Large intestine (tissue), 3 donors: ENCODE data around the gene CNPY4. TPM values are rescaled to one million over a fixed set of nuclear protein-coding genes. Genes with fewer than 3 reads are reported as not detected.

Experiments used
- DNase-seq, 2 donors: peaks; one replicate each; pipeline versions ENCODE4 v3.0.0 to v3.0.0-alpha.2; 2013
- H3K27ac ChIP-seq: one replicate; pipeline ENCODE4 v1.5.1; 2013; ENCODE audit warnings: low read length
- H3K27me3 ChIP-seq: 2 replicates; pipeline ENCODE4 v1.6.1; 2013; ENCODE audit warnings: low read length; ENCODE audit not compliant: control insufficient read depth, insufficient read depth
- H3K36me3 ChIP-seq: 2 replicates; pipeline ENCODE4 v1.6.1; 2013; ENCODE audit warnings: low read length; ENCODE audit not compliant: control insufficient read depth, insufficient read depth
- H3K4me1 ChIP-seq: one replicate; pipeline ENCODE4 v1.6.1; 2013; ENCODE audit warnings: low read length; ENCODE audit not compliant: control insufficient read depth, insufficient read depth
- H3K4me3 ChIP-seq: one replicate; pipeline ENCODE4 v1.5.1; 2013; ENCODE audit warnings: low read length
- H3K9me3 ChIP-seq: one replicate; pipeline ENCODE4 v1.6.1; 2013; ENCODE audit warnings: mild to moderate bottlenecking, low read depth, low read length, moderate library complexity; ENCODE audit not compliant: control insufficient read depth
- WGBS: methylation state at CpG from one replicate; pipeline ENCODE4 v1.1.5; 2013; ENCODE audit warnings: low lambda C conversion rate; ENCODE audit not compliant: insufficient coverage; 5-methylcytosine and 5-hydroxymethylcytosine counted together
- polyA plus RNA-seq: library from polyadenylated mRNA; unstranded; fragments of 120-200 nt; gene quantifications from one replicate; pipeline ENCODE4 v1.2.1, GENCODE V29; 2013

CNPY4 gene
- polyA plus RNA-seq, 1 donor, result 20.1 TPM

DNA sequence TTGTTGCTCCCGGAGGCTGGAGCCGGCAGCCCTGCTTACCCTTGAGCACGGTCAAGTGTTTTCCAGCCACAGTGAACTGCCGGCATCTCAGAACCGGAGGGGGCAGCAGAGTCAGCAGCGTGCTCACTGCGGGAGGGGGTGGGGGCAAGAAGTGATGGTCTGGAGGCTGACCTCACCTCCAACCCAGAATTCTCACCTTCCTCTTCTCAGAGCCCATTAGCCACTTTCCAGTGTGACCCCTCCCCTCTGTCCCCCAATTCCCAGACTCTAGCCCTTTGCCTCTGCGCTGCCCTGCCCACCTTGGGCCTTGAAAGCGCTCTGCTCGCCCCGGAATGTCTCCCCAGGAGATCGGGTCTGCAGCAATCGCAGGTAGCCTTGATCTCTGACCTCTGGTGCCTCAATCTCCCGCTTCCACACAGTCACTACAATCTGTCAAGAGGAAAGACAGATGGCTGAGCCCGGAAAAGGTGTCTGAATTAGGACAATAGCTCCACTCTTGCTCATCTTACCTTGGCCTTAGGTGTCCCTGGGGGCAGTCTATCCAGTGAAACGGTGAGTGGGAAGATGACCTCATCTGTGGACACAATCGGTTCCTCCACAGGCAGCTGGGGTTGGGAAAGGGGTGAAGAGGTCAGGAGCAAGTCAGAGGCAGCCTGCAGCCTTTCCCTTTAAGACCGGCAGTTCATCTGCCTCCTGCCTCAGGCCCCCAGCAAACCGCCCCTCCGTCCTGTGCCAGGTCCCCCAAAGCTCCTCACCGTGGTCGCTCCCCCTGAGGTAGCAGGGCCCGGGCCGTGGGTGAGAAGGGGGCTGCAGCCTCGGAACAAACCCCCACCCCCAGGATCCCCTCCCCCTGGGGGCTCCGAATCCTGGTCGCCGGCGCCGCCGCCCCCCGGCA lies 38.1 kb downstream of the CNPY4 start:
- 0% methylated on average over 1 of the region's 32 CpGs for WGBS
- H3K27me3 ChIP-seq, result no peaks in the 10 kb centered on the region
- peaks cover 38% of the 10 kb centered on the region for H3K36me3 ChIP-seq
- DNase-seq, result peak; percentile 43 to 45
- peaks cover 47% of the 10 kb centered on the region for H3K4me1 ChIP-seq
- H3K4me3 ChIP-seq, result peak overlapping the region; percentile 79
- H3K9me3 ChIP-seq, result no peaks in the 10 kb centered on the region
- no peak overlapping the region for H3K27ac ChIP-seq

DNA sequence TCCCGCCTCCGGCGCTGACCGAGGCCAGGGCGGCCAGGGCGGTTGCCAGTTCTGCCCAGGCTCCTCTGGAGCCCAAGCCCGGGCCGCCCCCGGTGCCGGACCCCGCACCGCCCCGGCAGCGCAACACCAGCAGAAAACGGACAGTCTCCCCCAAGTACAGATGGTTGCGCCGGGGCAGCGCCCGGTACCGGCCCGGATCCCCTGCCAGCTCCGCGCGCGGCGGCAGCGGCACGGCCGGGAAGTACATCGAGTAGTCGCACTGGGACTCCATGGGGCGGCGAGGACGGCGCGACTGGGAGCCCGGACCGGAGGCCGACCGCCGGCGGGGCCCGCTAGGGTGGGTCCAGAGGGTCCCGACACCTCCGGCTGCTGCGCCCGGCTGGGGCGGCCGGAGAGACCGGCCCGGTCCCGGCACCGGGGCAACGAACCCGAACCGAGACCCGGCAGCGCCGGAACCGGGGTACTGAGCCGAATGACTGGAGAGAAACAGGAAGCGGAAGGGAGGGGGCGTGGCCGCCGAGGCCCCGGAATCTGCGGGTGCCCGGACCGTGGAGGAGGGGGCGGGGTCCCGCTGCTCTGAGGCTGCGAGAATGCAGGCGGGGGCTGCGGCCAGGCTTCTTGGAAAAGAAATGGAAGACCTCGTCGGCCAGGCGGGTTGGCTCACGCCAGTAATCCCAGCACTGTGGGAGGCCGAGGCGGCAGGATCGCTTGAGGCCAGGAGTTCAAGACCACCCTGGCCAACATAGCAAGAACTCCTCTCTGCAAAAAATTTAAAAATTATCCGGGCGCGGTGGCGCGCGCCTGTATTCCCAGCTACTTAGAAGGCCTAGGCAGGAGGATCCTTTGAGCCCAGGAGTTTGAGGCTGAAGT lies 39.0 kb downstream of the CNPY4 start, which contains the start of gene TRAPPC14:
TSS of gene TRAPPC14 (minus strand) at position 495 of the 870 bp plus-strand sequence. CDS start at position 271, 224 bp downstream.
- Histone ChIP-seq H3K9me3 (no peaks in the 10 kb centered on the region), H3K4me3 (peak within 1 kb of the TSS; percentile 79), H3K27ac (peak within 1 kb of the TSS; percentile 46), H3K27me3 (no peaks in the 10 kb centered on the region), H3K4me1 (peaks cover 48% of the 10 kb centered on the region), H3K36me3 (peaks cover 32% of the 10 kb centered on the region)
- peak; percentile 78 to 89 for DNase-seq
- no CpG with 5 or more reads among the region's 87 CpGs for WGBS

DNA sequence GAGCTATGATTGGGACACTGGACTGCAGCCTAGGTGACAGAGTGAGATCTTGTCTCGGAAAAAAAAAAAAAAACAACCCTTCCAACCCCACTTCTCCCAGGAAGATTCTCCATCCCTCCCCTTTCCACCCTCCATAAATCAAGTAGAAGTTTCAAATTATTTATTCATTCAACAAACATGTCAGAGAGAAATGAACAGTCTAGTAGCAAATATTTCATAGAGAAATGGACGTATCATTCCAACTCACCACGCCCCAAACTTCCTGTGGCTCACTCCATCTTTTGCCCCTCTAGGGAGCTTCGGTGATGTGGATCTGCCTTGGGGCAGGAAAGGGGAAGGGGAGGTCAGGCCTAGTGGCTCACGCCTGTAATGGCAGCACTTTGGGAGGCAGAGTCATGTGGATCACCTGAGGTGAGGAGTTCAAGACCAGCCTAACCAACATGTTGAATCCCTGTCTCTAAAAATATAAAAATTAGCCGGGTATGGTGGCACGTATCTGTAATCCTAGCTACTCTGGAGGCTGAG lies 39.7 kb downstream of the CNPY4 start:
- WGBS, result no CpG with 5 or more reads among the region's 7 CpGs
- no peak for DNase-seq

DNA sequence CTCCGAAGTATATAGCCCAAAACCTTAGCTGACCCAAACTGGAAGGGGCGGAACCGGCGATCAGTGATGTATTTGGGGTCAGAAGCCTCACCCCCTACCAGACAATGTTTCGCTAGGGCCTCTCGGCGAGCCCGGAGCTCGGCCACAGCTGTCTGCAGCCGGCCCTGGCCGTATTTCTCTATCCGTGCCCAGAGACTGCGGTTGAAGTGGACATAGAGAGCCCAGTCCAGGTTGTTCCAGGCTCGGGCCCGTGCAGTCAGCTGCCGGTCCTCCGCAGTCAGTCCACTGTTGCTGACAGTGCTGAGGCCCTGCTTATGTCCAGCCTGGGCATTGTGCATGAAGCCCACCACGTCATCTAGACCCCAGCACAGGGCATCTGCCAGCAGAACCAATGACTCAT lies 40.6 kb downstream of the CNPY4 start:
- Histone ChIP-seq H3K27ac (no peak overlapping the region), H3K4me3 (no peak overlapping the region), H3K36me3 (peaks cover 23% of the 10 kb centered on the region), H3K9me3 (no peaks in the 10 kb centered on the region), H3K4me1 (peaks cover 32% of the 10 kb centered on the region), H3K27me3 (no peaks in the 10 kb centered on the region)
- no peak for DNase-seq
- no CpG with 5 or more reads among the region's 18 CpGs for WGBS

More for the DNA sequence above, 39.7 kb downstream of the CNPY4 start:
- Histone ChIP-seq H3K27ac (peak overlapping the region; percentile 46), H3K4me1 (peaks cover 41% of the 10 kb centered on the region), H3K9me3 (no peaks in the 10 kb centered on the region), H3K36me3 (peaks cover 27% of the 10 kb centered on the region), H3K27me3 (no peaks in the 10 kb centered on the region), H3K4me3 (peak overlapping the region; percentile 79)

DNA sequence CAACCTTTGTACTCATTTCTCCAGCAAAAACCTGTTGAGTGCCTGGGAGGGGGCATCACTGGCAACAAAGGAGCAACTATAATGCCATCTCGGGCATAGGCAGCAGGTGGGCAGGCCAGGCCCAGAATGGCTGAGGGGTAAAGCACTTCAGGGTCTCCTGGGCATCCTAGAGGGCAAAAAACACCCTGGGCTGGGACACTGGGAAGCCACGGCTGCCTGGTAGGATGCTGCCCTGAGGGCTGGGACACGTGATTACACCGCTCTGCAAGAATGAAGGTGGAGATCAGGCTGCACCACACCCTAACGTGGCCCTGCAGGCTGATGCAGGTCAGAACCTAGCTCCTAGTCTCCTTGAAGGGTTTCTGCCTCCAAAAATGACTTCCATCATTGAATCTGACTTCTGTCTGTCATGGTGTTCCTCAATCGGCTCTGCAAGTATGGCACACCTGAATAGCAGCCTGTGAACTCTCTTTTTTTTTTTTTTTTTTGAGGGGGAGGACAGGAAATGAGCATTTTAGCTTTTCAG lies 43.6 kb downstream of the CNPY4 start:
- no peaks in the 10 kb centered on the region for H3K9me3 ChIP-seq
- no peak overlapping the region for H3K4me3 ChIP-seq
- DNase-seq, result peak; percentile 64 to 81
- WGBS, result no CpG with 5 or more reads among the region's 6 CpGs
- peak overlapping the region; percentile 52 for H3K27ac ChIP-seq
- H3K36me3 ChIP-seq, result no peaks in the 10 kb centered on the region
- H3K4me1 ChIP-seq, result peaks cover 25% of the 10 kb centered on the region
- H3K27me3 ChIP-seq, result peaks cover 6% of the 10 kb centered on the region

DNA sequence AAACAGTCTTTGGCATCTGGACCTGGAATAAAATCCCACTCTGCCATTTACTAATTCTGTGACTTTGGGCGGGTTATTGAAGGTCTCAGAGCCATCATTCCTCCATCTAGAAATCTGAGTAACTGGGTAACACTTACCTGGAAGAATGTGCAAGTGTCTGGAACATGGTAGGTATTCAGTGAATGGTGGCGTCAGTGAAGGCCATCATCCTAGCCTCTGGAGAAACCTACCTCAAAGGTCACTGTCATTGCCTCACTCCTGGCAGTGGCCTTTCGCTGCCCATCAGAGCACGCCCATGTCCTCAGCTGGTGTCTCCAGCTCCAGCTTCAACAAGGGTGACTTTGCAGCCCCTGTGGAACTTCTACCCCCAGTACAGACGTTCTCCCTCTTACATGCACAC lies 44.4 kb downstream of the CNPY4 start:
- Histone ChIP-seq H3K36me3 (no peaks in the 10 kb centered on the region), H3K4me3 (no peak overlapping the region), H3K27ac (no peak overlapping the region), H3K27me3 (peaks cover 8% of the 10 kb centered on the region), H3K4me1 (peaks cover 32% of the 10 kb centered on the region), H3K9me3 (no peaks in the 10 kb centered on the region)
- no CpG with 5 or more reads among the region's 5 CpGs for WGBS
- DNase-seq, result no peak

DNA sequence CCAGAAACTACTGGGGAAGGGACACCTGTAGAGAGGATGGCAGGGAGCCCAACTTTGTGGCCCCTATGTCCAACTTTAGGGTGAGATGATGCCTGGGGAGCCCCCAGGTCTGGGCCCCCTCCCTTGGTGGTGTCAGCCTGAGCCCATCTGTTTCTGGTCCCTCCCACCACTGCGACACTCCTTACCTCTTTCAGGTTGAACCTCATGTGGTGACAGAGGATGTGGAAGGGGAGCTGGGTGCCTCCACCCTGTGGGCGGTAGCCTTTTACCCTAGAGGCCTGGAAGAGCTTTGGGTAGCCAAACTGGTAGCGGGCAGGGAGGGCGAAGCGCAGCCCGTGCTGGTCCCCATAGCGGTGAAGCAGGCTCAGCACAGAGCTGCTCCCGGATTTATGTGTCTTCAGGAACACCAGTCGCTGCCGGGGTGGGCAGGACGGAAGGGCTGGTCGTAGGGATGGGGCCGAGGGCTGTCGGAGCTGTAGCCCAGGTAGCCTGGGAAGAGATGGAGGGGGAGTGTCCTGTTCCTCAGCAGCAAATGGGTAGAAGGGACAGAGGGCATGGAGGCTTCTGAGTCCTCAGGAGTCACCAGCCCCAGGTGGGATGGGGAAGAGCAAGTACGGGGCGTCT lies 47.0 kb downstream of the CNPY4 start:
- H3K36me3 ChIP-seq, result no peaks in the 10 kb centered on the region
- no peak overlapping the region for H3K4me3 ChIP-seq
- H3K9me3 ChIP-seq, result peaks cover 3% of the 10 kb centered on the region
- DNase-seq, result no peak
- peaks cover 37% of the 10 kb centered on the region for H3K4me1 ChIP-seq
- no CpG with 5 or more reads among the region's 16 CpGs for WGBS
- no peak overlapping the region for H3K27ac ChIP-seq
- H3K27me3 ChIP-seq, result peaks cover 25% of the 10 kb centered on the region

DNA sequence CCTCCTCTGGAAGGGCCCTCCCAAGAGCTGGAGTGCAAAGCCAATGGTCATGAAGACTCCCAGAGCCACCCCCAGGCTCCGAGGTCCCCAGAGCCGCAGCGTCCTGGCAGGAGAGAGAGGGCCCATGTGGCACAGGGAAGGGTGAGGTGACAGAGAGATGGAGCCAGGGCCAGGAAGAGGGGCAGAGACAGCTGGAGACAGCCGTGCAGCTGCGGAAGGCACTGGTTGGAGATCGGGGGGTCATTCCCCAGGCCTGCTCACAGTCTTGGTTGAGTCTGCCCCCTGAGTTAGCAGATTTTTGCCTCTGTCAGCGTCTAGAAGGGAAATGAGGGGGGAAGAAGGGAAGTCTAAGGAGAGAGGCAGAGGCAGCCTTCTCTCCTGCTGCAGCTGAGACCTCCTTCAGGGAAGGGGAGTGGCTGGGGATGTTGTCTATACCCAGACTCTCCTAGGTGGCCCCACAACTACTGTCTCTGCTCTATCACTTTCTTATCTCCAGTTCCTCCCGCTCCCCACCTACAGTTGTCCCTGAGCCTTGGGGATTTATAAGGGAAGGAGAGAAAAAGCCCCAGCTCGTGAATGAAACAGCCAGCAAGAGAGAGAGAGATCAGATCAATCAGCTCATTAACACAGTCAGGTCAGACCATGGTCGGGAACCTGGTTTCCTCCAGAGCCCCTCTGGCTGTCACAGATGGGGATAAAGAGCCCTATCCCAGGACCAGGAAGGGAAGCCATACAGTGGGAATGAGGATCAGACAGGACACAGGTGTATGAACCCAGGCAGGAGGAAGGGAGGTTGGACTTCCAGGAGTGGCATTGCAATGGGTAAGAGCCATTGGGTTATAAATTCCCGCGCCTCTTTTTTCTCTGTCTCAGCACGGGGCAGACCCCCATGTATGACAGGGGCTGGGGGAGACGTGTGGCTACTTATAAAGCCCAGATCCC lies 47.8 kb downstream of the CNPY4 start:
- Histone ChIP-seq H3K27ac (no peak overlapping the region), H3K9me3 (peaks cover 3% of the 10 kb centered on the region), H3K36me3 (no peaks in the 10 kb centered on the region), H3K4me3 (no peak overlapping the region), H3K4me1 (peaks cover 41% of the 10 kb centered on the region), H3K27me3 (peaks cover 32% of the 10 kb centered on the region)
- peak in 1 of 2 donors; percentile 30 for DNase-seq
- WGBS, result no CpG with 5 or more reads among the region's 14 CpGs

DNA sequence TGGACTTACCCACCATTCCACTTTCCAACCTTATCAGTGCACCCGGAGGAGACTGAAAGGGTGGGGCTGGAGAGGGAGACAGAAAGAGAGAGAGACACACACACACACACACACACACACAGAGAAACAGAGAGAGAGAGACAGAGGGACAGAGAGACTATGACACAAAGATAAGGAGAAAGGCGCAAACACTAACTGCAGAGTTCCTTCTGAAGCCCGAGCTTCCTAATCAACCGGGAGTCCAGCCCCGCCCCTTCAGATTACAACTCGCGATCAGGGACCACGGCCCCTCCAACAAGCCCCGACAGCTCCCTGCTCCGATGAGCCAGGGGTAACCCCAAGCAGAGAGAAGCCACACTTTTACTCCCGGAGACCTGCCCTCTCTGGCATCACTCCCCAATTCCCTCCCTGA lies 48.5 kb downstream of the CNPY4 start:
- Histone ChIP-seq H3K27ac (peak overlapping the region; percentile 27), H3K36me3 (no peaks in the 10 kb centered on the region), H3K4me3 (peak overlapping the region; percentile 35), H3K9me3 (peaks cover 3% of the 10 kb centered on the region), H3K27me3 (peaks cover 33% of the 10 kb centered on the region), H3K4me1 (peaks cover 36% of the 10 kb centered on the region)
- DNase-seq, result peak in 1 of 2 donors; percentile 69
- no CpG with 5 or more reads among the region's 11 CpGs for WGBS
